ENCODE measurements around the gene UVRAG.

DNA sequence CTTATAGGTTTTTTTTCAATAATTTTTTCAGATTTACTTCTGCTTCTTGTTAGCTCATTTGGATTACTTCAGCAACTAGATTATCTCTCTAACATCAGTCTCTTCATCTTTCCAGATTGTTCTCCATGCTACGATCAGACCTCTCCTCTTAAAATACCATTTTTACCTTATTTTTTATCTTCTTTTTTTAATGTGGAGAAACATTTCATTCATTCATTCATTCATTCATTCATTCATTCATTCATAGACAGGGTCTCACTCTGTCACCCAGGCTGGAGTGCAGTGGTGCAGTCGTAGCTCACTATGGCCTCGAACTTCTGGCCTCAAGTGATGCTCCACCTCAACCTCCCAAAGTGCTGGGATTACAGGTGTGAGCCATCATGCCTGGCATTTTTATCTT is 189.4 kb downstream of the UVRAG start:
- TF ChIP-seq POLR2AphosphoS5 (IDR thresholded peaks at IDR 0.05; ENCODE audit: insufficient read depth in 1 of 2, low read depth in 1 of 2) (no peak), POLR2A (IDR thresholded peaks at IDR 0.05) (no peak)
- TF ChIP-seq, protein P1, sequence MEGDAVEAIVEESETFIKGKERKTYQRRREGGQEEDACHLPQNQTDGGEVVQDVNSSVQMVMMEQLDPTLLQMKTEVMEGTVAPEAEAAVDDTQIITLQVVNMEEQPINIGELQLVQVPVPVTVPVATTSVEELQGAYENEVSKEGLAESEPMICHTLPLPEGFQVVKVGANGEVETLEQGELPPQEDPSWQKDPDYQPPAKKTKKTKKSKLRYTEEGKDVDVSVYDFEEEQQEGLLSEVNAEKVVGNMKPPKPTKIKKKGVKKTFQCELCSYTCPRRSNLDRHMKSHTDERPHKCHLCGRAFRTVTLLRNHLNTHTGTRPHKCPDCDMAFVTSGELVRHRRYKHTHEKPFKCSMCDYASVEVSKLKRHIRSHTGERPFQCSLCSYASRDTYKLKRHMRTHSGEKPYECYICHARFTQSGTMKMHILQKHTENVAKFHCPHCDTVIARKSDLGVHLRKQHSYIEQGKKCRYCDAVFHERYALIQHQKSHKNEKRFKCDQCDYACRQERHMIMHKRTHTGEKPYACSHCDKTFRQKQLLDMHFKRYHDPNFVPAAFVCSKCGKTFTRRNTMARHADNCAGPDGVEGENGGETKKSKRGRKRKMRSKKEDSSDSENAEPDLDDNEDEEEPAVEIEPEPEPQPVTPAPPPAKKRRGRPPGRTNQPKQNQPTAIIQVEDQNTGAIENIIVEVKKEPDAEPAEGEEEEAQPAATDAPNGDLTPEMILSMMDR (IDR thresholded peaks at IDR 0.05): no peak
